ENCODE results near the gene ASB11.
A peak's percentile ranks its signal among the peaks of the same experiment; 100 is the strongest.
"Not testable (repeated sequence)": the region's sequence is repeated elsewhere in the genome, so short reads cannot be mapped to it uniquely, and the experiment has no call there.

The ASB11 gene

GRCh38 chrX:15305899-15306298, 9.5 kb downstream of the ASB11 start:
- DNase-seq (ENCODE audit: low read depth in 2 of 2), result not testable (repeated sequence)

GRCh38 chrX:15301924-15302323, 13.5 kb downstream of the ASB11 start:
- DNase-seq (ENCODE audit: low read depth in 2 of 2), result peak in 1 of 2 donors; percentile 0

GRCh38 chrX:15299941-15300851, 15.2 kb downstream of the ASB11 start:
- no peak for DNase-seq (ENCODE audit: low read depth in 2 of 2)

- DNase-seq (ENCODE audit: low read depth in 2 of 2), result no peak
Observed at GRCh38 chrX:15298780-15299179, 16.7 kb downstream of the ASB11 start.

GRCh38 chrX:15298201-15298600, 17.2 kb downstream of the ASB11 start:
- no peak for DNase-seq (ENCODE audit: low read depth in 2 of 2)

- DNase-seq (ENCODE audit: low read depth in 2 of 2), result no peak
Observed at GRCh38 chrX:15293451-15293850, 22.0 kb downstream of the ASB11 start.

GRCh38 chrX:15292861-15293260, 22.6 kb downstream of the ASB11 start:
- no peak for DNase-seq (ENCODE audit: low read depth in 2 of 2)

- DNase-seq (ENCODE audit: low read depth in 2 of 2), result no peak
Observed at GRCh38 chrX:15277604-15278003, 37.8 kb downstream of the ASB11 start.

GRCh38 chrX:15274946-15275345, 40.5 kb downstream of the ASB11 start:
- no peak for DNase-seq (ENCODE audit: low read depth in 2 of 2)

GRCh38 chrX:15273275-15273674, 42.2 kb downstream of the ASB11 start:
- not testable (repeated sequence) for DNase-seq (ENCODE audit: low read depth in 2 of 2)

GRCh38 chrX:15271757-15272156, 43.7 kb downstream of the ASB11 start:
- no peak for DNase-seq (ENCODE audit: low read depth in 2 of 2)

GRCh38 chrX:15269618-15270521, 45.6 kb downstream of the ASB11 start, which contains the start of gene ASB9:
Gene ASB9 (minus strand): TSS chrX:15270083. CDS start chrX:15269874, 209 bp downstream.
- no peak for DNase-seq (ENCODE audit: low read depth in 2 of 2)

GRCh38 chrX:15269120-15269519, 46.3 kb downstream of the ASB11 start:
- no peak for DNase-seq (ENCODE audit: low read depth in 2 of 2)

- DNase-seq (ENCODE audit: low read depth in 2 of 2), result no peak
Observed at GRCh38 chrX:15254852-15255251, 60.6 kb downstream of the ASB11 start.

GRCh38 chrX:15245896-15246295, 69.5 kb downstream of the ASB11 start:
- no peak for DNase-seq (ENCODE audit: low read depth in 2 of 2)

- DNase-seq (ENCODE audit: low read depth in 2 of 2), result no peak
Observed at GRCh38 chrX:15244421-15244820, 71.0 kb downstream of the ASB11 start.

GRCh38 chrX:15242899-15243555, 72.4 kb downstream of the ASB11 start:
- DNase-seq (ENCODE audit: low read depth in 2 of 2), result peak in 1 of 2 donors; percentile 4

- DNase-seq (ENCODE audit: low read depth in 2 of 2), result no peak
Observed at GRCh38 chrX:15241301-15241700, 74.1 kb downstream of the ASB11 start.

- DNase-seq (ENCODE audit: low read depth in 2 of 2), result no peak
Observed at GRCh38 chrX:15240414-15240813, 75.0 kb downstream of the ASB11 start.

- no peak for DNase-seq (ENCODE audit: low read depth in 2 of 2)
Observed at GRCh38 chrX:15236146-15236545, 79.3 kb downstream of the ASB11 start.

- no peak for DNase-seq (ENCODE audit: low read depth in 2 of 2)
Observed at GRCh38 chrX:15235001-15235400, 80.4 kb downstream of the ASB11 start.
